HG03439 (cell line): ENCODE data around the gene ARGLU1.

Experiments
- ATAC-seq: cut with Tn5 transposase; IDR thresholded peaks from one replicate; pipeline ENCODE4 v1.9.1; 2021; ENCODE audit warnings: mild to moderate bottlenecking, moderate library complexity; ENCODE audit not compliant: unreplicated experiment

The ARGLU1 gene

DNA sequence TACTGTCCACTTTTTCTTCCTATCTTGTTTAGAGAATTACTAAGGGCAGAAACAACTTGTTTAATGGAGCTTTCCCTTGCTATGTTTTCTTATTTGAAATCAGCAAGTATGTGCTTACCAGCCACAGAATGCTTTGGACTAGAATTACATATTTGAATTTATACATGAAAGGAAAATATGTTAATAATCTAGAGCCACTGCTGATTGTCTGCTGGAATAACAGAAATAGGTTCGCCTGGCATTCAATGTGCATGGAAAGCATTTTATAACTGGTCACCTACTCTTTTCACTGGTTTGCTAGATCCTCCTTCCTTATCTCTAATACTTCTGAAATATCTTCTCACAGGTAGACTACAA lies 40.5 kb downstream of the ARGLU1 start:
- no peak for ATAC-seq

DNA sequence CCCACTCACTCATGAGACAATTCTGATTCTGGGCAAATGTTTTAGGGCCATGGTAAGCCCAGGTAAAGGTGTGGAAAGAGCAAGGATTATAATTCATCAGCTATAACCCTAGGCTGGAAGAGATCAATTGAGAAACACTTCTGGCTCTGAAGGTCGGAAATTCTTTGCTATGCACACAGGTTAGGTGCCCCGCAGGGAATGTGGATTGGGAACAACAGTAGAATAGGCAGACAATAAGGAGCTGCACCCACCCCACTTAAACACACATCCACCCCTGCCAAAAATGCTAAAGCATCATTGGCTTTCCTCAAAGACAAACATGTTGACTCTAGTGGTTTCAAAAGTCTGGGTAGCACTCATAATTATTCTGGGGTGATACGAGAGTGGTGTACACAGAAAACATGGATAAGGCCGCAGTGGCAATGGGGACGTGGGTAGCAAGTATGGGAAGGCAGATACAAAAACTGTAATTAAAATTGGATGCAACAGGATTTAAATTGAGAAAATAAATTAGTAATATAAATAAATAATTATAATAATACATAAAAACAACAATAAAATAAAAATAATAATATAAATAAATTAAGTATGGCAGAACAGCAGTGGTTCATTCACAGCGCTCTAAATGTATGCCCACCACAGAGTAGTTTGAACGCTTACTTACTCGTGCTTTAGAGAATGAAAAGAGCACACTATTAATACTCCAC lies 41.0 kb downstream of the ARGLU1 start:
- ATAC-seq: no peak

DNA sequence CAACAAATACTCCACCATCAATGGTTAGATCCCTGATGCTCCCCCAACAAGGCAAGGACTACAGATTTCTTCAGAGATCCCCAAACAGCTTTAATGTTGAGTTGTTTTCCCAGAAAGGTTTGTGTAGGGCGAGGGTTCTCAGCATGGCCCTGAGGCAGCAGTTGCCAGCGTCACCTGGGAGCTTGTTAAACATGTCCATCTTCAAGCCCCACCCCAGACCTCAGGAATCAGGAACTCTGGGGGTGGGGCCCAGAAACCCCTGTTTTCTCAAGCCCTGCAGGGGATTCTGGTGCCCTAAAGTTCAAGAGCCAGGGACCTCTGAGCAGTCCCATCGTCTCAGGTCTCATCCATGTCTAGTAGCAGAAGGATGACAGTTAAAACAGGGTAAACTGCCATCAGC lies 42.1 kb downstream of the ARGLU1 start:
- no peak for ATAC-seq

DNA sequence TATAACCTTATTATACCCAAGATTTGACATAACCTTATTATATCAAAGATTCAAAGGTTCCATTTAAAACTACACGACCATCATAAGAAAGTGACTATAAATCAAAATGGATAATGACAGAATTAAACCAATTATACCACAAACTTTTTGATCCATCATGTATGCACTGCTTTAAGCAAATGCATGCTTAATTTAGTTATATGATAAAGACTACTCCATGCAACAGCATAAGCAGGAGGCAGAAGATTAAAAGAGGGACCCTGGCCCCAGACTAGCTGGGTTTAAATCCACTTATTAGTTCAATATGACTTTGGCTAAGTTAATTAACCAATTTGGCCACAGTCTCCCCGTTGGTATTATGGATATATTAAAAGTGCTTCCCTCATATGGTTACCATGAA lies 43.8 kb downstream of the ARGLU1 start:
- no peak for ATAC-seq

DNA sequence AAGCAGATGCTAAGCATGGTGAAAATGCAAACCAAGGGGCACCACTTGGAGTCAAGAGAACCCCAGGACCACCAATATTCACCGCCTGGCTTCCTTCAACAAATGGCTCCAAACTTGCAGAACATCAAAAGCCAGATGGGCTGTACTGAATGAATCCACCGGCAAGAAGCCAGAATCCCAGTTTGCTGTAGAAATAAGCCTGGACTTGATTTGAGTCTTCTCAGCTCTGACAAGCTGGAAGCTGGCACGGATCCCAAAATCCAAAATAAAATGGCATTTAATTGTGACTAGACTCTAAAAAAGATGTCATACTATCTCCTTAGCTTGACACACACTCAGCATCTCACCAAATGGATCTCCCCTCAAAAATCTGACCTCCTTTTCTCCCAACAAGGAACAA lies 44.4 kb downstream of the ARGLU1 start:
- no peak for ATAC-seq

DNA sequence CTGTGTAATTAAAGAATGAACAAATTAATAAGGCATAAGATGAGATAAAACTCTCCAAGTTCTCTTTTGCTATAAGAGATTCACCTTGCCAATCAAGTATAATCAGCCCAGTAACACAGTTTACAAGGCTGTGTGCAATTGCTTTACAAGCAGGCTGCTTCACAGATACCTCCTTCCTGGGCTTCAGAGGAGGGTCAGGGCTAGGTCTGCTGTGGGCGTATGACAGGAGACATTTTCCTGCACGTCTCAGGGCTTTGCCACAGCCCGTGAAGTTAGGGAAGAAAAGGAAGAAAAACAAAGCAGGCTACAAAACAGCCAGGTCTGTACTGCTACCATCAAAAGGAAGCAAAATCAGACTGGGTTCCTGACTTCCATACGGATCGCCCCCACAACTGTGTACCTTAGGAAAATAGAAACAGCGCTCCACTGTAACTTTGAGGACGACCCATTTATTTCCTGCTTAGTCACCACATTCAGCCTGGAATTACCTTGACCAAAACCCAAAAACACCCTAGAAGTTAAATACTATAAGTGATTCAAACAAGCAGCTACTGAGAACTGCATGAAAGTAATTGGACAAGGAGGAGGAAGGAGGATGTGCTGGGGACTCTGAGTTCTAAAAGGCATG lies 44.9 kb downstream of the ARGLU1 start:
- ATAC-seq: no peak

GRCh38 chr13:106522112-106522705 lies 45.7 kb downstream of the ARGLU1 start:
- ATAC-seq: no peak

GRCh38 chr13:106521095-106521799 lies 46.7 kb downstream of the ARGLU1 start:
- no peak for ATAC-seq

GRCh38 chr13:106520251-106521054 lies 47.5 kb downstream of the ARGLU1 start:
- no peak for ATAC-seq

- no peak for ATAC-seq
Measured at GRCh38 chr13:106518512-106518911, 49.4 kb downstream of the ARGLU1 start.

GRCh38 chr13:106517109-106517847 lies 50.7 kb downstream of the ARGLU1 start:
- ATAC-seq: no peak

DNA sequence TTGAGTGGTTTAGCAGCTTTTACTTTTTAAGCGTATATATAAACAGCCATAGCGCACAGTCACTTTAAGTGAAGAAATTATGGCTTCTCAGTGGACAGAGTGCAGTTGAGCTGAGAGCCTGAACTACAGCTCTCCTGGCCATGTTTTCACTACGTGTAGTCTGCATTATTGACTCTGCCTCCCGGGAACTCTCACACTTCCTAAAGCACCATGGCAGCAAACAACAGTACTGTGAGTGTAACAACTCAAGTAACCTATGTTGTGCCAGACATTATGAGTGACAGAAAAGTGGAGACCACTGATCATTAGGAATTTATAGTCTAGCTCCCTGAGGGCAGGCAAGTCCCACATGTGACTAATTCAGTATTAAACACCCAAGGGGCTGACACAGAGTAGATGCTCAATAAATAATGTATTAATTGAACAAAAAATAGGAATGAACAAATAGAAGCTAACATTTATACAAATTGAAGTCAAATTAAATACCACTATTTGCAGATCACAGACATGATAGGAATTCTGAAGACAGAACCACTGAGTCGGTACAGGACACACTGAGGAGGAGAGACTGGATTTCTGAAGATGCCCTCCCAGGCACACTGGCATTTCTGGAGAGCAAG lies 52.2 kb downstream of the ARGLU1 start:
- ATAC-seq: no peak

DNA sequence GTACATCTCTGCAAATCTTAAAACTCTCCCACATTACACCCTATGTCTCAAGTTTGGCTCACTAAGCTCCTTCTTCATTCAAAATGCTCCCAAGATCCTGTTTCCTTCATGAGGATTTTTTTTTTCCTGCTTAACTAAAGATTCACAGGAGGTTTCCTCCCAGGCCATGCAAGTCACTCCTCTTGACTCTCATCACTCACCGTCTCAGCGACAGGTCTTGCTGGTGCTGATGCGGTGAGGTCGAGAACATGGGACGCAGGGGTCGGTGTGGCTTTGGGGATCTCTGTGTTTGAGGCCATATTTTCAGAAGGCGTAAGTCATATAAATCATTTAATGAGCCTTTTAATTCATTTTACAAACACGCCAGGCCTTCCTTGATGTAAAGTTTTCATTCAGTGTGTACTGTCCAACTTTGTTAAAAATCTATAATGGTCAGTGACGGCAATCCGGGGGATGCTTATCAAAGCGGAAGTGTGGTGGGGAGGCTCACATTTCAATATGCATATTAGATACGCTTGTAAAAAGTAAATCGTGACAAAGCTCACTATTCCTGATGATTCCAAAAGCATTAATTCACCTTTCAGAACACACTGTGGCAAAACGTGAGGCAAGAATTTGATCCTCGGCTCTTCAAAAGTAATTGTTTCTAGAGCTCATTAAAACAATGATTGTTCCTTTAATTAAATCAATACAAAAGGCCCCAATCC lies 52.9 kb downstream of the ARGLU1 start:
- ATAC-seq: no peak

DNA sequence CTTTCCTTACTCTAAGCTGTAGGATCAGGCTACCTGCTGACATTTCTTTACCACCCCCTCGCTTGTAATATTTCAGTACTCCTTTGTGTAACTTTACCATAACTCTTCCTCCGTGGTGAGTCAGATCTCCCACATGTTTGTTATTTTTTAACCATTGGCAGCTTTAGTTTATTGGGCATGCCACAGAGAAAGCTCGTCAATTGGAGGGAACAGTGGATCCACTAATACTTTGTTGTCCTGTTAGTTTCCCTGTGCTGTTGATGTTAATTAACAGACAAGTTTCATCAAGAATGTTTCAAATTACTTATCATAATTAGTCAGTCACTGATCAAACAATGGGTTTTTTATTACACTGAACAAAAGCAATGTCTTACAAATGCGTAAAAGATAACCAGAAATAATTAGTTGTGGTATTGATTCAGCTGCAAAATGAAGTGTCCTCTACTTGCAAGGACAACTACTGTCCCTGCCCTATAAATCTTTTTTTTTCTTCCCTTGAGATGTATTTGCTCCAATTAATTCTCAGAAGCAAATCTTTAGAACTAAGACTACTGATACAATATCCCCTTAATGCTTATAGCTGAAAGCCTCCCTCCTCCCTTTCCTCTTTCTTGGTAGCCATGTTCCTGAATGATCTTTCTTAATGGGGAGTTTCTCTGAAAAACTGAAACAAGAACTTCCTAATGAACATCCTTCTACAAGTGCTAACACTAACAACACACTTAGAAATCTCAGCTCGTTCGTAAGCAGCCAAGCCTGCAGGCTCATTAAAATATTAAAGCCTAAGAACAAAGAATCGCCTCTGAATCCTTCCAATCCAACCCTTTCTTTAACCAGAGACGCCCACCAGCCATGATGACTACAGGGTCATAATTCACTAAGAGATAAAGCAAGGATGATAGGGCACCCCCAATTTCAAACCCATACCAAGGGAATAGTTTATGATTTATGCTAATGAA lies 54.6 kb downstream of the ARGLU1 start:
- no peak for ATAC-seq

DNA sequence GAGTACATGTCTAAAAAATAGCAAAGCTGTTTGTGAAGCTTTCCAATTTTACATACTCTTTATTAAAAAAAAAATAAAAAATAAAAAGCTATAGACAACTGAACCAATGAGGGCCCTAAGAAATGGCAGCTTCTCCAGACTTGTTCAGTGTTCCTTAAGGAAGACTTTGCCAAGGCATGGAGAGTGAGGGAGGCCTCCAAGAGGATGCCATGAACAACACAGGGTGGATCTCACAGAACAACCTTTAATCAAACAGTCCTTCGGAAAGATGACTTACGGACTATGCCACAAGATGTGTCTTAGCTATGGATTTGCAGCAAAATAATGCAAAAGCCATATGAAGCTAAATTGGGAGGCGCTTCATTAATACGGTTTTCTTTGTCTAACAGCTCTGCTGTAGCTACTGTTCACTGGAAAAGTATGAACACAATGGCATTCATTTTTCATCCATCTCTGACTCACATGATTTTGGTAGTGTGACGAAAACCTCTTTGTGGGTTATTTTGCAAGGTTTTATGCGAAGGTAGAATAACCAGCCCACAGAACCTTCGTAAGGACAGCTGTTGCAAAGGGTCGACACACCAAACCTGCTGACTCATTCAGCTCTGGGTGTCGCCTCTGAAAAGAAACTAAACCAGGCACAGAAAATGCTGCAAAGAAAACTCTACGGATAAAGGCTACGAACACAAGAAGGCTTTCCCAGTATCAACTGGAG lies 60.2 kb downstream of the ARGLU1 start:
- no peak for ATAC-seq

GRCh38 chr13:106506286-106506685 lies 61.7 kb downstream of the ARGLU1 start:
- no peak for ATAC-seq

DNA sequence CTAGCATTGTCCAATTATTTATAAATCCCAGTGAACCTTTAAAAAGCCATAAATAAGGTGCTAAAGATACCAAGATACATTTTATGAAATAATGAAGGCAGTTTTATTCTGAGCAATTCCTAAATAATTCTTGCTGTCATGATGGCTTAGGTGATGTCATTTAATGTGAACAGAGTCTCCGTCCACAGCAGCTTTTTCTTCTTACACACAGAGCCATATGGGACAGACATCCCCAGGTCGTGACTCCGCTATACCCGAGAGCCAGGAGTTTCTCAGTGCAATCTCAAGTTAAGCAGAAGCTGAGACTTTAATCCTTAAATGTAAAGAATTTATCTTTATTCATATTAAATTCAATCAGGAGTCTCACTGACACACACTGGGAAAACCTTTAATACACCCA lies 62.2 kb downstream of the ARGLU1 start:
- ATAC-seq: no peak

DNA sequence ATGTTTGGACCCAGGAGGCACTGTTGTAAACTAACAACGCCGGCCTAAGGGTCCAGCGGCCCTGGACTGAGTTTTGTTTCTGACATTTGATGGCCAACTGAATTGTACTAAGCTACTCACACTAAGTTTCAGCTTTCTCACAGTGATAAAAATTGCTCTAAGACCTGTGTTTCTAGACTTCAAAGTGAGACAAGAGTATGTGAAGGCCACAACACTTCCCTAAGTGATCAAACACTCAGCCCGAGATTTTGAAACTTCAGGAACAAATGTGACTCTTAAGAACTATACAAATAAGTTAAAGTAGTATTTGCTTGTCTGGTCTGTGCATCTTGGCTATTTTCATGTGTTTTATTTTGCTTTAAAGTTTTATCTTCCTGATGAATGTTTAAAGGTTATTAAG lies 62.6 kb downstream of the ARGLU1 start:
- no peak for ATAC-seq
